HG02852 (cell line): ENCODE results near the gene OTUD5.

Experiments used
- ATAC-seq: cut with Tn5 transposase; IDR thresholded peaks from one replicate; pipeline ENCODE4 v1.9.1; 2021; ENCODE audit warnings: mild to moderate bottlenecking, moderate library complexity; ENCODE audit not compliant: unreplicated experiment

Gene OTUD5

DNA sequence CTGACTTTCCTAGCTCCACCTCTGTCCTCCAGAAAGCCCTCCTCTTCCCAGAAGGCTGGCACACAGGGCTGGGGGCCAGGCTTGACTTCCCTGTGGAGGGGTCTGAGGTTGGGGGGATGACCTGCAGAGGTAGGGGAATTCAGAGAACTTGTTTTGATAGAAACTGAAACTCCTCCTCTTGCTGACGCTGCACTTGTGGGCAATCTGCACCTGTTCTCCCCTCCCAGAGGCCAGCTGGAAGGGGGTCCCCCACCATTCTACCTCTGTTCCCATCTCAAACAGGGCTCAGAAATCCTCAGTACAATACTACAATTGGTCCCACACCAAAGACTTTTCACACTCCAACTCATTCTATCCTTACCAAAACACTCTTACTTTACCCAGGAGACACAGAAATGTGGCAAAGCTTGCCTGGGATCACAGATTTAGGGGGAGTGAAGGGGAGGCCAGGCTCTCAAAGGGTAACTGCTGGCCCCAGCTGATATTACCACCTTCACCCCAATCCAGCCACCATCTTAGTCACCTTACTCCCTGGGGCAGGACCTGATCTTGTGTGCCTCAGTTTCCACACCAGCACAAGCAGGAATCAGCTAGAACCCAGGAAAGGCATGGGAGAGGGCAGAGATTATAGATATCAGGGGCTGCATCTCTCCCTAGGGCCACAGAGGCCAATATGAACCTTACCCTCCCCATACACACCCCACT lies 18.5 kb downstream of the OTUD5 start:
- peak; percentile 57 for ATAC-seq

DNA sequence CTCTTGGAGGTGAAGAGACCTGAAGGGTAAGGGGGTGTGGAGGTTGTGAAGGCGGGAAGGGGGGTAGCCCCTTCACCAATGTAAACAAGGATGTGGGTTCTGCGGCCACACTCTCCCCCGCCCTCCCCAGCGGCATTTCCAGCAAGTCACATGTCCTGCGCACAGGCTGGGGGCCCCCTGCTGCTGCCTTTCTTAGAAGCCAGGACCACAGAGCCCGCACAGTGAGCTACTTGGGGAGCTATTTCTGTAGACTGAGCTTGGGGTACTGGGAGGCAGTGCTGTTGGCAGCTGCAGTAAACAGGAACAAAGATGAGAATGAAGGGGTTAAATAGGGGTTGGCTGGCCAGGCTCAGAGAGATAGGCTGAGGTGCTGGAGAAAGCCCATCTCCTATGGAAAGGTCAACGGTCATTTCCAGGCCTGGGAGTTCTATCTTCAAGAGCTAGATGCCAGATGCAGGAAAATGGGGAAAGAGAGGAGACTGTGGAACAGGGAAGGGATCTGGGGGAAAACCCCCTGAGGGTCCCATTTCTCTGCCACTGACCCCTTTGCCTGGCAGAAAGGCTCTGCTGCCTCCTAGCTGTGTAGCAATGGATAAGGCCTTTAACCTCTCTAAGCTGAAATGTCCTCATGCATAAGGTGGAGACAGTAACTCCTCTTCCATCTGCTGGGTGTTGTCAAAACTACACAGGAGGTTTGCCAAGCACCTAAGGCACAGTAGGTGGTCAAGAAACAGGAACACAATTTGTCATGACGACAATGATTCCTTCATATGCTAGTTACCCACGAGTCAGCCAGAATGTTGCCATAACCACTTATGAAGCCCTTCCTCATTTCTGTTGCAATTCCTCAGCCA lies 20.1 kb downstream of the OTUD5 start:
- ATAC-seq = peak; percentile 60

DNA sequence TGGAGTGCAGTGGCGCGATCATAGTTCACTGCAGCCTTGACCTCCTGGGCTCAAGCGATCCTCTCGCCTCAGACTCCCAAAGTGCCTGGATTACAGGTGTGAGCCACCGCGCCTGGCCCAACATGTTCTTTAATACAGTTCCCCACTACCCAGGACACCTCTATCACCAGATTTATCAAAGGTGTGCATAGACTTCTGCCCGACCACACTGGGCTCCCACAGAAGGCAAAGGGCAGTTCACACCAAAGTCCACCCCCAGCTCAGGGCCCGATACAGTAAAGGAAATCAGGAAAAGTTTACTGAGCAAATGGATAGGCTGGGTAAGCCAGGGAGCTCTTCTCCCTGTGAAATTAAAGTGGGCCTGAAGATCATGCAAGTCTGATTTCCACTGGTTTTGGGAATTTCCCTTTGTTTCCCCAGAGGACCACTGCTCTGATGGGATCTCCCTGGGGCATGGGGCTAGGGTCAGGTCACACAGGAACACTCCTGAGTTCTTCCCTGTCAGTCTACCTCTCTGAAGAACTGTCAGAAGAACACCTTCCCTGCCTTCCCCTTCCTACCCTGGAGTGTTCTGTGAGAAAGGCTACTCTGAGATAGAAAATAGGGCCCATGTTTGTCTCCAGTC lies 20.9 kb downstream of the OTUD5 start:
- ATAC-seq = peak; percentile 3

GRCh38 chrX:48935301-48935670 lies 22.1 kb downstream of the OTUD5 start:
- ATAC-seq = no peak

- no peak for ATAC-seq
Measured at GRCh38 chrX:48934581-48935300, 22.7 kb downstream of the OTUD5 start.

GRCh38 chrX:48933757-48934156 lies 23.6 kb downstream of the OTUD5 start:
- peak; percentile 34 for ATAC-seq

GRCh38 chrX:48927736-48928382 lies 29.5 kb downstream of the OTUD5 start:
- no peak for ATAC-seq

- ATAC-seq = no peak
Measured at GRCh38 chrX:48927123-48927522, 30.3 kb downstream of the OTUD5 start.

GRCh38 chrX:48924270-48924669 lies 33.1 kb downstream of the OTUD5 start:
- no peak for ATAC-seq

DNA sequence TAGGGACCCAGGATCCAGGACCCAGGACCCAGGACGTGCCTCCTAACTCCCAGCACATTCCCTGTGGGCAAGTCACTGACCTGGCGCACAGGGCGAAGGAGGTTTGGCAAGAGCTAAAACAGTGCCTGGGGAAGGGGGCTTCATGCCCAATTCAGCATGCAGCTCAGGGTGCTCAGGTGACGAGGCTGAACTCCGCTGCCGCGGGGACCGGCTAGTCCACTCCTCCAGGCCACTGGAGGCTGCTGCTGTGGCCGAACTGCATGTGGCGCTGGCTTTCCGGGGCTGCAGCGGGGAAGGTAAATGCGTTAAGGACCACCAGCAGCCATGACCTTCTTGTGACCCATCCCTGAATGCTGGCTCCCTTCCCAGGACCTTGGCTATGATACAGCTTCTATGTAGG lies 33.6 kb downstream of the OTUD5 start:
- no peak for ATAC-seq

GRCh38 chrX:48920718-48921104 lies 36.7 kb downstream of the OTUD5 start:
- no peak for ATAC-seq

DNA sequence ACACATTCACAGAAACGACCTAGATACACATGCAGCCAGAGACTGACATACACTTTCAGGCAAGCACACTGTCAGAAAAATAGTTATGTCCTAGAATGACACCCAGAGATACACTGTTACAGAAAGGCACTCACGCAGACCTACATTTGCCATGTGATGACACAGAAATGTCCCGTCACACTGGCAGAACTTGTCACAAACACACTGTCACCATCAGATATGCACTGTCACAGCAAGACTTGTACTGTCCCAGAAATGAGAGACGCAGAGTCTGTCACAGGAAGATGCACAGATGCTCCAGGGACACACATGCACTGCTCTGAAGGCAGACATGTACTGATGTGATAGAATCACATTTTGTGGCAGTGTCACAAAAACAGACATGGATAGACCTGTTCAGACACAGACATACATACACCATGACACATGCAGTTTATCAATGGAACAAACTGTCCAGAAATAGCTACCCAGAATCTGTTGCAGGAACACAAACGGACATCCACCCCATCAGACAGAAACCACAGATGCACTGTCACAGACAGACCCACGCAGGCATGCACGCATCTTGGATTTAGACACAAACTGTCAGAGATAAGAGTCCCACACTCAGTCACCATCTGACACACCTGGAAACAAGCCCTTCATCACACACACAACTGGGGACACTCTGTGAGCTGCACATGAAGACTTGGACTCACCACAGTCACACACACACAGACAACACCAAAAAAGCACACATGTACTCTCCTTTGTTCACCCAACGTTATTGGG lies 37.3 kb downstream of the OTUD5 start:
- ATAC-seq = no peak

GRCh38 chrX:48919360-48919841 lies 38.0 kb downstream of the OTUD5 start:
- ATAC-seq = no peak

DNA sequence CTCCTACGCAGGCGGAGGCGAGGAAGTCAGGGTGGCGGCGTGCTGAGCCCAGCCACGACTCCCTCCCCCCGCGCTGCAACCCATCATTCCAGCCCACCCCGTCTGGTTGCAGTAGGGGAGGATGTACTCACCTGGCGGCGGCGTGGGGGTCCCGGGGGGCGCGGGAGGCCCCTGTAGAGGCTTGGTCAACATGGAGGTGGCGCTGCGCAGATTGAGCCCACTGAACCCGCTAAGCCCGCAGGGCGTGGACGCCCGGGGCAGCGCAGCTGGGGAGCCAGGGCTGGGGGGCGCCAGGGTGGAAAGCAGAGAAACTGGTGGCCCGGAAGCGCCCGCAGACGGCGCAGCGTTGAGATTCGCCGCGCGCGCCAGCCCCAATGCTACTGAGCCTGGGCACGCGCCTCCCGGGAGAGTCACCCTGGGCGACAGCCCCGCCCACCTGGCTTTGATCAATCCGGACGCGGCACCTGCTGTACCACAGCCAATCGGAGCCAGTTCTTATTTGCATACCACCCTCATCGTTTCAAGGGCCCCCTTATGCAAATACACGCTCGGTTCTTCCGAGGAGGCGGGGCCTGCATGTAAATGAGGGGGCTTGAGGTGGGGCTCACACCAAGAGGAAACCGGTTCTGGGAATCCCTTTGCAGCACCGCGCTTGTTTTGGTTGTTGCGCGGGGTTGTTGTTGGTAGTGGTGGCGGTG lies 38.6 kb downstream of the OTUD5 start, which contains the start of gene PIM2:
TSS of gene PIM2 (minus strand) at position 382 of the 698 bp plus-strand sequence. CDS start at position 192, 190 bp downstream.
- peak; percentile 74 for ATAC-seq

DNA sequence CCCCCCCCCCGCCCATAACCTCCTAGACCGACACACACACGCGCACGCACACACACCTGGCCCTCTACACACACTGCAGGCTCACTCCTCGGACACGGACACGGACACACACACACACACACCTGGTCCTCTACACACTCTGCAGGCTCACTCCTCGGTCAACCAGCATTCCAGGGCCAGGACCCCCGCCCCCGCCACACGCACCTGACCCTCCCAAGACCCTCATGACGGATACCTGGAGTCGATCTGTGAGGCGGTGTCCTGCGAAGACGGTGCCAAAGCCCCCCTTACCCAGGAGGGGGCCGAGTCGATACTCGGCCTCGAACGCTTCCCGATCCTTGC lies 39.1 kb downstream of the OTUD5 start:
- ATAC-seq = no peak

DNA sequence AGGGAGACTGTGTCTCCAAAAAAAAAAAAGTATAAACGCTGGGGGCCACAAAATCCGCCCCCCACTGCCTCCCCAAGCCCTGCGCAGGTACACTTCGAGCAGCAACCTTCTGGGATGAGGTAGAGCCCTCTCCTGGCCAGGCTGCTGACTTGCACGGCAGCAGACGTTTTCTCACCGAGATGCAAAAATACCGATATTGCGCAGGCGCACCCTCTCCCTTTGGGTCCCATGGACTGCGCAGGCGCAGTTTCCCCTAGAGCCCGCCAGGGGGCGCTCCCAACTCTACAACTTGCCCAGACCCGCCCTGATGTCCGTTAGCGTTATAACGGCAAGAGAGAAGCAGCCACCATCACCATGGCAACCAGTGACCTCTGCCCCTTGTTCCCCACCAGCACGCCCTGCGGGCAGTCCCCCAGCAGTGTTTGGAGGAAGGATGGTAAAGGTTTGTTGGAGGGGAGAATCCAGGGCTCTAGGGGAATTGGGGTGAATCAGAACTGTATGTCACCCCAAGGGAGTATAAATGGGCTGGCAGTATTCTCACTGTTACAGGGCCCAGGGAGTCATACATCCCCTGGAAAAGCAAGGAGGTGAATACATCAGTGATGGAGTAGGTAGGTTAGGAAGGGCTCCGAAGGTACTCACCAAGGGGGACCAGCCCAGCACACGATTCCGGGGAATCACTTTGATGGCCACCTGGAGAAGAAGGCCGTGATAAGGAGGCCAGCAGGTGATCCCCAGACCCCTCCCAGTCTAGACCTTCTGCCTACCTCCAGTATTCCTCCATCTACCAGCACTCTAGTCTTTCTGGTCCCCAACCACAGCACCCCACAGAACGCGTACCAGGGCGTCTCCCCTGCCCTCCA lies 40.0 kb downstream of the OTUD5 start:
- ATAC-seq = peak; percentile 39

GRCh38 chrX:48914593-48915493 lies 42.6 kb downstream of the OTUD5 start:
- no peak for ATAC-seq
